GM21515 (cell line): ENCODE data around the gene PANK1.

Source experiments
- ATAC-seq: cut with Tn5 transposase; IDR thresholded peaks from one replicate; pipeline ENCODE4 v1.9.1; 2021; ENCODE audit not compliant: unreplicated experiment

Gene PANK1

DNA sequence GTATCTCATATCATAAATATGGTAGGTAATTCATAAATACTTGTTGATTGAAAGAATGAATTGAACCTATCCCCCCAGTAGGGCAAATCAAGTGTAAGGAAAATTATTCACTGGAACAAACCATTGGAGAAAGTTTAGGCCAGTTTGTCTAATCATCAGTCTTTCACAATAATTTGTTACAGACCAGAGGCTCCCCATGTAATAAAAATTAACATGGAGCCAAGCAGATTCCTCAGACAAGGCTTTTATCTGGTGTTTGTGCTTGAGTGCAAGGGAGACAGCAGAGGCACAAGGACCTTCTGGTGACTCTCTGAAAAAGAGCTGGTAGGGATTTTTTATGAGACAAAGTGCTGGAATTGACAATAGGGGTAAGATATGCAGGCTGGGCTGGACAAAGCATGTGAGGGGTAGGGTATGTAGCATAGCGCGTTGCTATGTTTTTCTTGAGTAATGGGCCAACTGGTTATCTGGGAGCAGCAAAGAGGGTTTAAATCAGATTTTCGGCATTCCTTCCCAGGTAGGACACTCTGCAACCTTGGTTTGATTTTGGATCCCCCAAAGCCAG lies 7.8 kb upstream of the PANK1 start:
- ATAC-seq, result no peak

DNA sequence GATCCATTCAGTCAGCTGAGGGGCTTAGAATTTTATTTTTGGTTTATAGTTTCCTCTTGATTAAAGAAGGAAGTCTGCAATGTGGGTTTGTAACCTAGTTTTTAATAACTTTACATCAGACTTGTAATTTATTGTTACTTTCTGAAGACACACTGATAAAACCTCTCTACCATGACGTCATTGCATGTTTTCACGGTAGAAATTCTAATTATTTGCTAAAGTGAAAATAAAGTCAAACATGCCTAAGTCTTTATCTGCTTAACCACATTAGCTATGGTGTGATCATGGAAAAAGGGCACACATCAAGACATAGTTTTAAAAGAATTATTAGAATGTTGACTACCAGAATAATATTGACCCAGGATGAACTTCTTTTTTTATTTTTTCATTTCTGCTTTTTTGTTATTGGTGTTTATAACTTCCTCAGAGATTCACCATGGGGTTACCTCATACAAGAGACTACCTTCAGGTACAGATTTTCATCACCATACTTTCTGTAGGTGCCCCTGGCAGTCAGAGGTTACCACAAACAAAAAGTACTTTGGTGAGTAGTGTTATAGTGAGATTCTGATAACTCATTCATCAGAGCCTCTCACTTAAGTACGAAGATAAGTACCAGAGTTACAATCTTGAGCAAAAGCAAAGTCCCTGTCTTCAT lies 7.0 kb upstream of the PANK1 start:
- ATAC-seq, result peak; percentile 49

DNA sequence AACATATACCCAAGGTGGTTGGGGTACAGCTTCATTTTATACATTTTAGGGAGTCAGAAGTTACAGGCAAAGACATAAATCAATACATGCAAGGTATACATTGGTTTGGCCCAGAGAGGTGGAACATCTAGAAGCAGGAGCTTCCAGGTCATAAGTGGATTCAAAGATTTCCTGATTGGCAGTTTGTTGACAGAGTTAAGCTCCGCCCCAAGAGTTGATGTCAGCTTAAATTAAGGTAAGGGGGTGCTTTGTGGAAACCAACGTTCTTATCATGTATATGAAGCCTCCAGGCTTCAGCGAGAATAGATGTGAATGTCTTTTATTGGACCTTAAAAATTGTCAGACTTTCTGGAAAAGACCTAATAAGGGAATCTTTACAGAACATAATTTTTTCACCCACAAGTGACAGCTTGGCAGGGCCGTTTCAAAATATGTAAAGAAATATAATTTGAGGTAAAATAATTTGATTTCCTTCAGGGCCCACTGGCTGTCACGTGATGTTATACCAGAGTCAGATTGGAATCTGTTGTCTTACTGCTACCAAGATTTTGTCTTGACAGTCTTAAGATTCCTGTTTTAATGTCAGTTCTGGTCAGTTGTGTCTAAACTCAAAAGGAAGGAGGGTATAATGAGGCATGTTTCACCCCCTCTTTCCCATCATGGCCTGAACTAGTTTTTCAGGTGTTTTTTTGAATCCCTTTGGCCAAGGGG lies 6.3 kb upstream of the PANK1 start:
- no peak for ATAC-seq

DNA sequence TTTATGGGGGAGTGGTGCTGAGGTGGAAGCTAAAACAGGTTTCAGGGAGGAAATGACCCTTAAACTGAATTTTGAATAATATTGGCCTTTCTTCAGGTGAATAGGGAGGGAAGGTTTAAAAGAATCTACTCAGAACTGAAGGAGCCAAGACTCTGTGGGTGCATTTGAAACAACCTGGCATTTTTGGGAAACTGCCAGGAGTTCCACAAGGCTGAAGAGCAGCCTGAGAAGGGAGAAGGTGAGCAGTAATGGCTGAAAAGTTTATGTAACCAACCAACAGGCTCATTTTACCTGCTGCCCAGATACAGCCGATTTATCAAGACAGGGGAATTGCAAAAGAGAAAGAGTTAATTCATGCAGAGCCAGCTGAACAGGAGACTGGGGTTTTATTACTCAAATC lies 4.0 kb upstream of the PANK1 start:
- no peak for ATAC-seq

DNA sequence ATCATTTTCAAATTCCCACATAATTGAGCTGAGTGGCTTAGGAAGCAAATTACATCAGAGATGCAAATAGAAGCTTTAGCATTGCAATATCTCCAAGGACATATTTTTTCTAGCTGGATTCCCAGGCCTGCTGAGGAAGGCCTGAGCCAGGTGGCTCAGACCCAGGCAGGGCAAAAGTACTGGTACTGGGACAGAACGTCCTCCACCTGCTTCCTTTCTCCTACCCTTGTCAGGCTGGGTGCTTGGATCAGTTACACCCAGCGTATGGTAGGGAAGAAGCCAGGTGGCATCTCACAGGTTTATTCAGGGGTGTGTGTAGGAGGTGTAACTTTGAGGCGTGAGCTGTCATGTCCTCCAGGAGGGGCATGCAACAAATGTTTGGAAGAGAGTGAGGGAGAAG lies 3.0 kb upstream of the PANK1 start:
- ATAC-seq, result no peak

DNA sequence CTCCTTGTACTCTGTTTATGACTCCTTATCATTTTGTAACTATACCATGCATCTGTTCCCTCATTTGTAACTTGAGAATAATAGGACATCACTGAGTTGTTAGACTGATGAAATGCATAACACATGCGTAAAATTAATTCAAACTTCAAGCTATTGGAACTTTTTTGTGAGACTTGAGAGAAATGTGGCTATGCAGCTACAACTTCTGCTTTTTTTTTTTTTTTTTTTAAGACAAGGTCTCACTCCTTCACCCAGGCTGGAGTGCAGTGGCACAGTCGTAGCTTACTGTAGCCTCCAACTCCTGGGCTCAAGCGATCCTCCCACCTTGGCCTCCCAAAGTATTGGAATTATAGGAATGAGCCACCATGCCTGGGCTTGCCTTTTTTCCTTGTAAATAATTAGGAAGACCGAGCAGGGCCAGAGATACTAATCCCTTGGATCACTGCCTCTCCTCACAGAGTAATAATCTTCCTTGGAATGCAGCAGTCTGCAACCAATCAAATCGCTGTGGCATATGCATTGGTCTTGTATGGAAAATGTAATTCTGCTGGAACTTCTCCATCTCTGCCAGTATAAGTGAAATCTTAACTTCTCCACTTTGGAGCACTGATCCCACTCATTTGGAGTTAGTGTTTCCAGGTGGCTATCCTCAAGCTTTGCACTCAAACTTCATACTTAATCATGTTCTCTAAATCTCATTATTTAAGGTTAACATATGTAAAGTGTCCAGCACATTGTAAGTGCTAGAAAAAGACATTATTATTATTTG lies 2.0 kb upstream of the PANK1 start:
- ATAC-seq, result no peak

DNA sequence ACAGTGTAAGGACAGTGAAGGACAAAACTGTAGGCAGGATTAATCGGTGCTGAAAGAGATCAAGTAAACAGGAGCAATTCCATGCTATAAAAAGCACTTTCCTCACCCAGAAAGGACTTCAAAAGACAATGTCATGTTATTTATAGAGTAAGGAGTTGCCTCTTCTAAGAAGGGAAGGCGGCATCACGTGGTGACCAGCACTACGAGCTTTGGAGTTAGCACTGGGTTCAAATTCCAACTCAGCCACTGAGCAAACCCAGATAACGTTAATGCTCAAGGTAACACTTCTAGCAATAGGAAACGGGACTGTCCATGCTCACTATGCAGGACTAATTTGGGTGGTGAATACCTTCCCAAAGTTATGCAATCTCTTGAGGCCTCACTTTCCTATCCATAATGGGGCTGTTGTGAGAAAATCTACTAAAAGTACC lies 715 bp upstream of the PANK1 start:
- ATAC-seq, result no peak

DNA sequence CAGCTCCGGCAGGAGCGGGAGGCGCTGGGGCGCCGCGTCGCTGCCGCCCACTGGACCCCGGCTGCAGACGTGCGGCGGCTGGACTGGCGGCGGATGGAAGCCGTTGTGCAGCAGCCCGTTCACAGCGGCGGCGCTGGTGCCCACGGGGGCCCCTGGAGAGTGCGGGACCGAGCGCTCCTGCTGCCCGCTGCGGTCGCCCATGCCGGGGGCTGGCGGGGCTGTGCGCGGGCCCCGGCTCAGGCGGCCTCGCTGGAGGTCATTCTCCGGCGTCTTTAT lies 413 bp downstream of the PANK1 start:
- peak; percentile 35 for ATAC-seq

DNA sequence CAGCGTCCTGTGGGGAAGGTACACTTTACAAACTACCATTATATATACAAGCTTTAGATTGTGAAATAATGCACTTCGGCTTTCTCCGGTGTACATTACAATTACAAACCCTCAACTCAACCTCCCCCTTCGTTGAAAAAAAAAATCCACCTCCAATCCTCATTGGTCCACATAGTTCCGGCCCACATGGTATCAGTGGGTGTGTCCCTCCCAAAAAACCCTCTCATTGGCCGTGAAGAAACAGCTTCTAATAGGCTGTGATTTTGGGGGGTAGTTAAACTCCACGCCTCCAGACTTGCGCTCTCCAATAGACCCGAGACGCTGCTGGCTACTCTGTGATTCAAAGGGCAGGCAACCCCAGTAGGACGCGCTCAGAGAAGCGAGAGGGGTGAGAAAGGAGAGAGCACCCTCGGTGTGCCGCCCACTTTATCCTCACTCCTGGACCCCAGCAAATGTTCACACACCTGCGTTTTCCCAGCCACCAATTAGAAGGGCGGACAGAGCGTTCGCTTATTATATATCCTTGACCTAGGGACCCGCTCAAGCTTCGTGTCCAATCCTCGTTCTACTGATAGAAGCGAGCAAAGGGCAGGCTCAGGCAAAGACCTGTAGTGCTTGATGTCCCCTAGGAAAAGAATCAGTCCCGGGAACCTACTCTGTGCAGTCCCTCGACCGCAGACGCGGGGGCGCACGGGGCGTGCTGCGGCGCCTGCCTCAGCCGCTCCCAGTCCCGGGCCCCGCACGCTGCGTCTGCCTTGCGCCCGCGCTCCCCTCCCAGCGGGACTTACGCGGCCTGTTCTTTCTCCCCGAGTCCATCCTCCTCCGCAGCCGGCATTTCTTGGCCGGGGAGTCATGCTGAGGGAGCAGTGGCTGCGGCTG lies 991 bp downstream of the PANK1 start:
- peak; percentile 91 for ATAC-seq

DNA sequence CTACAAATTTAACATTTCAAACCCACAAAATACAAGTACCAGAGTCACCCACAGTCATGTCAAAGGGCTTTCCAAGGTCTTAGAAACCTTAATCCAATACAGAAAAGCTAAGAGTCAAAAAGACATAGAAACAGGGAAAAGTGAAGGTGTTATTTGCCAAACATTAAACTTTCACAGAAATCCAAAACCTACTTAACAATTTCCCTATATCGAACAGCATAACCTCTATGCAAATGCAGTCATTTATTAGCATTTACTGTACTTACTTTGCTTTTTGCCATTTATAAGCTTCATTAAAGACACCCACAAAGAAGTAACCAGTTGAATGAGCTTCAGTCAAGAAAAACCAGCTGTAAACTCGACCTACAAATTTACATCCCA lies 1.6 kb downstream of the PANK1 start:
- no peak for ATAC-seq

DNA sequence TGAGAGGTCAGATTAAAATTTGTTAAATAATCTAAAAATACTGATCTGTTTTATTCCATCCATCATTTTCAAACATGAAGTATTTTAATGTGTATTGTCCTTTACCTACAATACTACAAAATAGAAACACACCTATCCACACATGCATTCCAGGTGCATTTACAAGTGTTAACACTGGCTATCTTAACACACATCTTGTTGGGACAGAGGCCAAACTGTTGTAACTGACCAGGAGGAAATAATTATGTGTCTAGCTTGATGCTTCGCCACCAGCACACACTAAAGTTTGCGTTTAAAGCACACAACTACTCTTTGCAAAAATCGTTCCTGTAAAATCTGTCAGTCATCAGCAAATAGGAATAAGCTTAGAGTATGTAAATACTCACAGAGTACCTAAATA lies 2.8 kb downstream of the PANK1 start:
- no peak for ATAC-seq

DNA sequence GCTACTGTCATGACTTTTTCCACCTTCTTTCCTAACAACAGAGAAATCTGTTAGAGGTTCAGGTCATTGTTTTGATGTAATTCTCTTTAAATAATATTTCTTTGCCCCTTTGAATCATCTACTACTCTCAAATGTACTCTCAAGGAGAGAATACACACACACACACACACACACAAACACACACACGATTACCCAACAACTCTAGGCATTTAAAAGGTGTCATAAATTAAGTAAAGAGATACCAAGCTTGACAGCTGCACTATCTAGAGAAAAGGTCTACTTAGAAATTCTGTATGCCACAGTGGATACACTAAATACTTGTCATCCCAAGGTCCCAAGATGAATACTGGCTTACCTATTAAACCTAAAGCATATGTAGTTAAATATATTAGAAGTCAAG lies 4.8 kb downstream of the PANK1 start:
- ATAC-seq, result no peak

DNA sequence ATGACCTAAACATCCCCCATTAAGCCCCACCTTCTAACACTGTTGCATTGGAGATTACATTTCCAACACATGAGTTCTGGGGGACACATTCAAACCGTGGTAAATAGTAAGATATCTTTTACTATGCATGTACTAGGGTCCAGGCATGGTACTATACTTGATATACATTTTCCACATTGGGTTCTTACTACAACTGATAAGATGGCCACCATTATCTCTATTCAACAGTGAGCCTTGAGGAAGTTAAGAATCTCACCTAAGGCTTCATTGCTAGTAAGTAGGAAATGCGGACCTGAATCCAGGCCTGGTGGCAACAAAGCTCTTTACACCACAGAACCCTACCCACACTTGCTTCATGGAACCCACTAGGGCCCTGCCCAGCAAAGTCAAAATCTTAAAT lies 5.7 kb downstream of the PANK1 start:
- ATAC-seq, result no peak

DNA sequence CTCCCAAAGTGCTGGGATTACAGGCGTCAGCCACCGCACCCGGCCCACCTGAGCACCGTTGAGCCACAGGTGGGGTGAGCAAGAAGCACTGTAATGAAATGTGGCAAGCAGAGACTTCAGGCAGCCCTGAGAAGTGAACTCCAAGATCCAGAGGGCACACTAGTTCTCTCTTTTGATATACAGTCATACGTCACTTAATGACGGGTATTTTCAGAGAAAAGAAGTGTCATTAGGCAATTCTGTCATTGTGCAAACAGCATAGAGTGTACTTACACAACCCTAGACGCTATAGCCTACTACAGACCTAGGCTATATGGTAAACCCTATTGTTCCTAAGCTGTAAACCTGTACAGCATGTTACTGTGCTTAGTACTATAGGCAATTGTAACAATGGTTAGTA lies 7.9 kb downstream of the PANK1 start:
- ATAC-seq, result no peak

DNA sequence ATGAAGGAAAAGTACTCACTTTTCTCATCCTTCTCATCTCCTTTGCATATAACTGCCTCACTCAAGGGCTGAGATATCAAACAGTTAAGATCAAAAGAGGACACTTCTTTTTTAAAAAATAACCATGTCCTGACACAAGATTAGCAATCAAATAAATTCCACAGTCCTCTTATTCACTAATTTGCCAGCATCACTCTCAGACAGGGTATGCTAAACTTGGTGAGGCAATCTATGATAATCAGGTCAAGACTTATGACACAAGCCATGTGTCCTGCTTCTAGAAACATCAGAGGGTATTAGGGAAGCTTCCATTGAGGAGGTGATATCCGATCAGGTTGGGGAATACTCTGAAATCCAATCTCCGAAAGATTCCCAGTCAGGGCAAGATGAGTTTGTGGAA lies 10.4 kb downstream of the PANK1 start:
- no peak for ATAC-seq

DNA sequence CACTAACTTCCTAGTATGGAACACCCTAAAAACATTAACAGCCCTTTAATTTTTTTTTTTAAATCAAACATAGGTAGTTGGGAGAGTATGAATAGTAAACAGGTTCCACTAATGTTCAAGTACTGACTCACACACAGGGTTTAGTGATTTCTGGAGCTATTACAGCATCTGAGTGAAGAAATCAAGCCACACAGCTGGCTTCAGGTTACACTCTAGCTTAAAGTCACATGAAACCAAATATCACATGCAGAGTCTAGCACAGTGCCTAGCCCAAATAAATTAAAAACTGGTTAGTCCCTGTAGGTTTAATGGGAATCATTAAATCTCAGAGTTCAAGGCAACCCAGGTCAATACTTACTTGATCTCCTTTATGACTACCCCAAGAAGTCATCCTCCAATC lies 11.6 kb downstream of the PANK1 start:
- ATAC-seq, result no peak

DNA sequence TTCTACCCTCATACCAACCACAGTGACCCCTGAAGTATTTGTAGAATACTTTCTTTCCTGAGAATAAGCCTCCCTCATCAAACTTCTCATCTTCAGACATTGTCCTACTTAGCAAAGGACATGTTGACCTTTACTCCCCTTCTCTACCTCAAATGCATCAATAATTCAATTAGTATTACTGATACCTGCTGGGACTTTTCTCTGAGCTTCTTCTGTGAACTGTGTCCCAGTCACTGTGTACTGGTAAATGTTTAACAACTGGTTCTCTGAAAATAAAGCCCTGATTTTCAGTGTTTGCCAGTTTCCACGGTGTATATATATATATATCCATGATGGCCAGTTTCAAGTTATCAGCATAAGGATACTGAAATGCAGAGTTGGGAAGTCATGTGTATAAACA lies 12.2 kb downstream of the PANK1 start:
- no peak for ATAC-seq

DNA sequence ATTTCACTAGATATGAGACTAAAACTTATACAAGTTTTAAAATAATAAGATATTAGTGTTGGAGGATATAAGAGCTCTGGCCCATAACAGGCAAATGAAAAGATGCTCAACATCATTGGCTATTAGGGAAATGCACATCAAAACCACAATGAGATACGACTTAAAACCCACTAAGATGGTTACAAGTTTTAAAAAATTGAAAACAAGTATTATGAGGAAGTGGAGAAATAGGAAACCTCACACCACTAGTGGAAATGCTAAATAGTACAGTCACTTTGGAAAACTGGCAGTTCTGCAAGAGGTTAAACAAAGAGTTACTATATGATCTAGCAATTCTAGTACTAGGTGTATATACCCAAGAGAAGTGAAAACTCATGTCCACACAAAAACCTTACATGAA lies 17.2 kb downstream of the PANK1 start:
- no peak for ATAC-seq

DNA sequence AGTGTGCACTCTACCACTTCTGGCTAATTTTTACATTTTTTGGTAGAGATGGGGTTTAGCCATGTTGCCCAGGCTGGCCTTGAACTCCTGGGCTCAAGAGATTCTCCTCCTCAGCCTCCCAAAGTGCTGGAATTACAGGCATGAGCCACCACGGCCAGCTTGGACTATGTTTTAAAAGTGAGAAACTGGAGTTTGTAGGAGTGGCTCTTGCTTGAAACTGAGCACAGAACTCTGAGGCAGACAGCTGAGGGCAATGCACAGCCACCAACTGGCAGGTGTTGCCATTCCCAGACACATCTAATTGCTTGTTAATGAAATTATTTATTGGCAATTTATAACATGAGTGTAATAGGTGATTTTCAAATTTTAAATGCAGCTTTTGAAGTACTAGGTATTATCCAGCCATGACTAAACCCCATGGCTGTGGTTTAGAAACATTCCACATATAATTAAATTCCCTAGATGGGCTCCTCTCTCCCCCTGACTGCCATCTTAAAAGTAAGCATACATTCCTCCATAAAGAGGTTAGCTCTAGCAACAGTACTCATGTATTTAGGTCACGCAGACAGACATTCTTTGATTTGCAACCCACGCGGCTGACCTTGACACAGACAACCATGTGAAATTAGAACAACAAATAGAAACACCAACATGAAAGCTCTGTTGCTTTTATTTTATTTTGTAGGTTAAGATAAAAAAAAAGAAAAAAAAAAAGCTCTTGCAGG lies 19.8 kb downstream of the PANK1 start:
- ATAC-seq, result no peak

DNA sequence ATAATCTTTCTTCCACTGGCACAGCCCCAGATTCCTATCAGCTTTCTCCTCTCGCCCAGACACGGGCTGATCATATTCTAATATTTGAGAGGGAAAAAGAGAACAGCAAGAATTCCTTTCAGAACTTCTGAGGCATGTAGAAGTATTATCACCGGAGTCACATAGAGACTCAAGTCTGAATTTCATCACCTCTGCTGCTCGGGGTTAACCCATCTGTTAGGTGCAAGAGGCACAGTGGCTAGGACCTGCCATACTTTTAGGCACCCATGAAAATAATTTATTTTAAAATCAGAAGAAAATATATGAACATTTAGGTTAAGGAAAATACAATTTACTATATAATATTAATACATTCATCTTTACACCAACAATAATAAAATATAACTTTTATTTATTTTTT lies 21.0 kb downstream of the PANK1 start:
- no peak for ATAC-seq

DNA sequence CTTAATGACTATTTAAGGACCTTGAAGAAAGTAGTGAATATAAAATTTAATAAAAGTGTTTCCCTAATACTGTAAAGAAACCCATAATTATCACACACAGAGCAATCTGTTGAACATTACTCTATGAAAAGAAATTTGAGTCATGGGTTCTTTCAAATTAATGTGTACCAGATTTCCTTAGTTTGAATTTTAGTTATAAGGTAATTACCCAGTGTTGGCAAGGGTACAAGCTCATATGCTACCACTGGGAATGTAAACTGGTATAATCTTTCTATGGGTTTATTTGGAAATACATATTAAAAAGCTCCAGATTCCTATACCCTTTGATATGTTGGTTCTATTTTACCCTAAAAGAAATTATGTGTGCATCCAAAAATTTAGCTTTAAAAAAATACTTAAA lies 22.9 kb downstream of the PANK1 start:
- ATAC-seq, result no peak
